HG02943 (cell line): Measurements from ENCODE around the gene SEZ6L.

Experiments
- ATAC-seq: cut with Tn5 transposase; IDR thresholded peaks from one replicate; pipeline ENCODE4 v1.9.1; 2021; ENCODE audit warnings: mild to moderate bottlenecking, low read depth, moderate library complexity; ENCODE audit not compliant: unreplicated experiment

SEZ6L gene

GRCh38 chr22:26172389-26172990 is 3.2 kb downstream of the SEZ6L start:
- no peak for ATAC-seq

GRCh38 chr22:26174280-26174679 is 5.0 kb downstream of the SEZ6L start:
- no peak for ATAC-seq

- ATAC-seq: no peak
These were observed 13.5 kb downstream of the SEZ6L start for GRCh38 chr22:26182723-26183122.

- no peak for ATAC-seq
These were observed 15.9 kb downstream of the SEZ6L start for GRCh38 chr22:26185190-26185589.

GRCh38 chr22:26188341-26188740 is 19.1 kb downstream of the SEZ6L start:
- no peak for ATAC-seq

GRCh38 chr22:26194313-26194712 is 25.1 kb downstream of the SEZ6L start:
- no peak for ATAC-seq

- ATAC-seq: no peak
These were observed 25.6 kb downstream of the SEZ6L start for GRCh38 chr22:26194877-26195276.

GRCh38 chr22:26196657-26197056 is 27.4 kb downstream of the SEZ6L start:
- ATAC-seq: no peak

GRCh38 chr22:26197425-26197824 is 28.2 kb downstream of the SEZ6L start:
- ATAC-seq: no peak

GRCh38 chr22:26199665-26200064 is 30.4 kb downstream of the SEZ6L start:
- no peak for ATAC-seq

- ATAC-seq: no peak
These were observed 33.1 kb downstream of the SEZ6L start for GRCh38 chr22:26202280-26202924.

- no peak for ATAC-seq
These were observed 36.2 kb downstream of the SEZ6L start for GRCh38 chr22:26205494-26205893.

- no peak for ATAC-seq
These were observed 41.1 kb downstream of the SEZ6L start for GRCh38 chr22:26210334-26210733.

GRCh38 chr22:26213826-26214225 is 44.6 kb downstream of the SEZ6L start:
- no peak for ATAC-seq

GRCh38 chr22:26214466-26214865 is 45.2 kb downstream of the SEZ6L start:
- ATAC-seq: no peak

GRCh38 chr22:26215736-26216135 is 46.5 kb downstream of the SEZ6L start:
- no peak for ATAC-seq

- no peak for ATAC-seq
These were observed 55.9 kb downstream of the SEZ6L start for GRCh38 chr22:26225207-26225606.

- ATAC-seq: no peak
These were observed 57.5 kb downstream of the SEZ6L start for GRCh38 chr22:26226538-26227297.

- no peak for ATAC-seq
These were observed 60.6 kb downstream of the SEZ6L start for GRCh38 chr22:26229910-26230309.

- no peak for ATAC-seq
These were observed 65.0 kb downstream of the SEZ6L start for GRCh38 chr22:26234296-26234695.

- ATAC-seq: no peak
These were observed 66.7 kb downstream of the SEZ6L start for GRCh38 chr22:26235792-26236487.
